Epidermal melanocyte (primary cell): ENCODE measurements around the gene XPO6.

Source experiments
- DNase-seq: peaks from one replicate; pipeline ENCODE4 v3.0.0; 2011; ENCODE audit warnings: low spot score; ENCODE audit not compliant: insufficient read length

XPO6 gene

DNA sequence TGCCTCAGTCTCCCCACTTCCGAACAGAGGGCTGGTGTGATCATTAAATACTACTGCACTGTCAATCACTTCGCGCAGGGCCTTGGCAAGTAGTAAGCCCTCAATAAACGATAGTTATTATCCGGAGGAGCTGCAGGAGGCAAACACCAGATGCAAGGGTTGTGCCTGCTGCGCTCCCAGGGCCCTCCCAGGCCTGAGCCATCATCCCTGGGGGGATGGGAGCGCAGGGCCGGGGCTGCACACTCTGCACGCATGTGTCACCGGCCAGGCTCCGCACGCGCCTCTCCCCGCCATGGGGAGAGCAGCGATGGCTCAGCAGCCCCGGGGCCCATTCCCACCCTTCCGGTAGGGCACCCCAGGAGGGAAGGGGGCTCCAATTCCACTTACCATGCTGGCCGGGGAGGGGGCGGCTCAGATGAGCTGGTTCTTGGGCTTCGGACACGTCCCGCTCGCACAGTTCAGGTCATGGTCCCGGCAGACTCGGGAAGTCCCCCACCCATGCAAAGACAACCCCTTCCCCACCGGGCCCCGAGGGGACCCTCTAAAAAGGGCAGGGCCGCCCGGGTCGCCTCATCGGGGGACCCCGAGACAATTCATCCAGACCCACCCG lies 681 bp downstream of the XPO6 start:
- peak; percentile 29 for DNase-seq

DNA sequence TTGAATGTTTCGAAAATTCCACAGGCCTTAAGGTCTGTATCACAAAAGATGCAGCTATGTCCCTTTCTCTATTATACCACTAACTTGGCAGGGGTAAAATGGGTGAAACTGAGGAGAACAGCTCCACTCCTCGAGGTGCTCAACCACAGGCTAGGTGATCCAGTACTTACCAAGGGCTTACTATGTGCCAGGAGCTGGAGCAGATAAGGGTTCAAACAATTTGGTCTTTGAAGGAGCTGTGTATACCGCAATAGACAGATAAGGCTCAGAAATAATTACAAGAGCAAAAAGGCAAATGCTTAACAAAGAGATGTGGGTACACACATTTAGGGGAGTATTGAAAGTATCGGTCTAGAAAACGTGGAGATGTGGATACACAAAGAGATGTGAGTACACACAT lies 1.5 kb downstream of the XPO6 start:
- no peak for DNase-seq

DNA sequence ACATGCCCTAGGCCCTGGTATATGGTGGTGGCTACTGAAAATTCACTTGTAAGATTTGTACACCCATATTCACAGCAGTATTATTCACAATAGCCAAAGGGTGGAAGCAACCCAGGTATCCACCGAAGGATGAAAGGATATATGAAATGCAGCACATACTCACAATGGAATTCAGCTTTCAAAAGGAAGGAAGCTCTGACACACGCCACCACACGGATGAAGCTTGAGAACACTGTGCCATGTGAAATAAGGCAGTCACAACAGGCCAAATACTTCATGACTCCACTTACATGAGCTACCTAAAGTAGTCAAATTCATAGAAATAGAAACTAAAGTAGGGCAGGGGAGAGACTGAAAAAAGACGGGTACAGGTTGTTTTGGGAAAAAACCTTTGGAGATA lies 2.9 kb downstream of the XPO6 start:
- DNase-seq: no peak

DNA sequence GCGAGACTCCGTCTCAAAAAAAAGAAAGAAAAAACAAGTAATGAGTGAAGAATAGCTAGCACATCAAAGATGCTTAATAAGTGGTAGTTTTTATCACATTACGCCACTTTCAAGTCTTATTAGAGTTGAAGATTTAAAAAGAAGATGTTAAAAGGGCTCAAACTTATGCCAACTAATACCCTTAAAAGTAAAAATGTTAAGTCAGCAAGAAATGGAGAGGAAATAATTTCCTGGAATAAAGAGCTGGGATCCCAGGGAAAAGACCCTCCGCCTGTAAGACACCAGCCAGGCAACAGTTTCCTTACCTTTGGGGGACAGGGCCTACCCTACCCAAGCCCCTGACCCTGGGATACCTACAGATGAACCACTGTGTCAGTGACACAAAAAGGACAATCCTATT lies 3.6 kb downstream of the XPO6 start:
- no peak for DNase-seq

DNA sequence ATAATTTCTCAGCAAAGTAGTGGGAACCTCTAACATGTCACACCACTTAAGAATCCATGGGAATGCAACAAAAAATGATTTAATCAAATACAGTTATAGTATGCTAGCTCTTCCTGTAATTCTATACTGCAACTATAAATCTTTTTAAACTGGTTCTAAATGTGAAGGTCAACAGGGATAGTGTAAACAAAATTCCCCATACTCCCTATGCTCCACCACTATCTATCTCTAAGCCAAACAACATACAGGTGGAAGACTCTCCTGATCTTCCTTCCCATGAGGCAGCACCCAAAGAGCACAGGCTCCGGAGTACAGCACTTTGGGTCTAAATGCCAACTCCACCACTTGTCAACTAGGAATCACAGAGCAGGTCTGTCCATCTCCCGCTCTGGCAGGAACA lies 4.4 kb downstream of the XPO6 start:
- no peak for DNase-seq

DNA sequence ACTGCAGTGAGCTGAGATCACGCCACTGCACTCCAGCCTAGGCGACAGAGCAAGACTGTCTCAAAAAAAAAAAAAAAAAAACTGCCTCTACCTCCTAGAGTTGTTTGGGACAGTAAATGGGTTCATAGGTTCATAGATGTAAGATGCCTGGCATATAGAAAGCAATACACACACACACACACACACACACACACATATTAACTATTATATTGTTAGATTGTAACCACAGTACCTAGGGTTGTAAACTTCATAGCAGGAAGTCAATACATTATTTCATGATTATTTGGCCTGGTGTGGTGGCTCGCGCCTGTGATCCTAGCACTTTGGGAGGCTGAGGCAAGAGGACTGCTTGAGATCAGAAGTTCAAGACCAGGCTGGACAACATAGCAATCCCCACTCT lies 5.8 kb downstream of the XPO6 start:
- no peak for DNase-seq

DNA sequence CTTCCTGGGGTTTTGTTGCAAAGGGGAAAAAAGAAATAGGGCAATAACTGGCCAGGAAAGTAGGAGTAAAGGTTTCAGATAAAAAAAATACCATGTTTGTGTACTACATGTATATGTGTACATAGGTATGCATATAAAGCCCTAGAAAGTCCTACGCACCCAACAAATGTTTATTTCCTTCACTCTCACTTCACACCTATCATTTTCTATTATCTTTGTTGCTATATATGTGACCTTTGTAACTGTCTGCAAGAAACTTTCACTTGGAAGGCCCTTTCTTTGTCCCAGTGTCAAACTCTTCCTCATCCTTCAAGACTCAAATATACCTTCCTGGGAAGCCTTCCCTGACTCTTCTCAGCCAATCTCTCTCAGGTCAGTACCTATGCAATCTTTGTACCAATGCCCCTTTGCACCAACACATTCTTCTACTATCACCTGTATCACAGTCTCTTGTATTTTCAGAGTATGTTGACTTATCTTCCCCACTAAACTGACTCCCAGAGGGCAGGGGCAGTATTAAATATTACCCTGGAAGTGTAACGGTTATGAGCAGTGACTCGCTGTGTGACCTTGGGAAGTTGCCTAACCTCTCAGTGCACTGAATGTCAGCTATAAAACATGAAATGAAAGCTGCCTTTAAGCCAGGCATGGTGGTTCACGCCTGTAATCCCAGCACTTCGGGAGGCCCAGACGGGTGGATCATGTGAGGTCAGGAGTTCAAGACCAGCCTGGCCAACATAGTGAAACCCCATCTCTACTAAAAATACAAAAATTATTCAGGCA lies 6.5 kb downstream of the XPO6 start:
- no peak for DNase-seq

DNA sequence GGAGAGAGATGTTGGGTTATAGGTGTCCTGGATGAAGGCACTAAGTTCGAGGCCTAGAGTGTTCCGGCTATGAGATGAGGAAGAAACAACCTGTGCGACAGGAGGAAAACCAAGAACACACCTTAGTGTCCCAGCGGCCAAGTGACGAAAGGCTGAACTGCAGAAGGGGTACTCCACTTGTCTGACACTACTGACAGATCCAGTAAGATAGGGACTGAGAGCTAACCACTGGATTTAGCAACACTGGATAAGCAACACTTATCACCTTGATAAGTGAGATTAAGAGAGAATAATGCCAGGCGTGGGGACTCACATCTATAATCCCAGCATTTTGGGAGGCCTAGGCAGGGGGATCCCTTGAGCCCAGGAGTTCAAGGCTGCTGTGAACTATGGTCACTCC lies 7.1 kb downstream of the XPO6 start:
- DNase-seq: no peak

DNA sequence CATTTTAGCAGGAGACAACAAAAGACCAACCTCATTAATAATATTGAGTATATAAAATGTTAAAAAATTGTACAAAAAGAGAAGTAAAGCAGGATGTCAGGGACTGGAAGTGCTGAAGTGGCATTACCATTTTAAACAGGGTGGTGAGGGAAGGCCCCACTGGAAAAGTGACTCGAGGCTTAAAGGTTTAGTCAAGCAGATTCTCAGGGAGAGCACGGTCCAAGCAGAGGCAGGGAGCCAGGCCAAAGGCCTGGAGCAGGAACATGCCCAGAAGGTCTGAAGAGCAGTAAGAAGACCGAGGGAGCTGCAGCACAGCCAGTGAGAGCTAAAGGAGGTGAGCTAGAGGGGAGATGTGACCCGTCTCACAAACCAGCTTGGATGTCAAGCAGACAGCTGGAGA lies 7.6 kb downstream of the XPO6 start:
- DNase-seq: no peak

DNA sequence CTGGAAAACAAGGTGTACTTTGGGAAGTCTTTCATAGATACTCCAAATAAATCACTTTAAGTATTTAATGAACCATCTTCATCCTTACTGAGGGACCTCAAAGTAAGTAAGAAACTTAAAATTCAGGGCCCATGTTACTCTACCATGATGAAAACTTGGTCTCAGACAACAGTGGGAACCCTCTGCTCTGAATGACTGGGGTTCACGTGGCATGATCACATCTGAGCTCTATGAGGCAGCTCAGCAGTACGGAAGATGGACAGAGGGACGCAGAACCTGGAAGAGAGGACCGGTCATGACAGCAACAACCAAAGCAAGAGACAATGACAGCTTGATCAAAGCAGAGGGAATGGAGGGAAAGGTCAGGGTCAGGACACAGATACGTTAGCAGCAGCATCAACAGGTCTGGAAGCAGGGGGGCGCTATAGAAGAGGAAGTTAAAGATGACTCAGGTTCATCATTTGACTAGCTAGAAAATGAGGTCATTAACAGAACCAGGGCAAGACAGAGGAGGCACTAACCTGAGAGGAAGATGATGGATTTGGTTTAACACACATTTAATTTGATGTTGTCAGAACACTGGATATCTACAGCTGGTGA lies 9.5 kb downstream of the XPO6 start:
- no peak for DNase-seq

DNA sequence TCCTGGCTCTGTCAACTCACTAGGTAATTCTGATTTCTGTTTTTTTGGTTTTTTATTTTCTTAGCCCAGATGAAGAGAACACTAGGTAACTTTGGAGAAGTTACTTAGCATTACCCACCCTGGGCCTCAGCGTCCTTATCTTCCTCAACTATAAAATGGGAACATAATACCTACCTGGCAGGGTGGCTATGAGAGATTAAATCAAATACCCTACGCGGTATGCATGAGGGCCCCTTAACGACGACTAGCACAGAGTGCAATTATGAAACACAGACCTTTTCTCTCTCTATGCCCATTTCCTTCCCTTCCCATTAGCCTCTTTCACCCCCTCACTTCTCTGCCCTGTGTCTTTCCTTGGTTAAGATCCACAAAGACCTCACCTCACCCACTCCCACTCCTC lies 11.1 kb downstream of the XPO6 start:
- no peak for DNase-seq

DNA sequence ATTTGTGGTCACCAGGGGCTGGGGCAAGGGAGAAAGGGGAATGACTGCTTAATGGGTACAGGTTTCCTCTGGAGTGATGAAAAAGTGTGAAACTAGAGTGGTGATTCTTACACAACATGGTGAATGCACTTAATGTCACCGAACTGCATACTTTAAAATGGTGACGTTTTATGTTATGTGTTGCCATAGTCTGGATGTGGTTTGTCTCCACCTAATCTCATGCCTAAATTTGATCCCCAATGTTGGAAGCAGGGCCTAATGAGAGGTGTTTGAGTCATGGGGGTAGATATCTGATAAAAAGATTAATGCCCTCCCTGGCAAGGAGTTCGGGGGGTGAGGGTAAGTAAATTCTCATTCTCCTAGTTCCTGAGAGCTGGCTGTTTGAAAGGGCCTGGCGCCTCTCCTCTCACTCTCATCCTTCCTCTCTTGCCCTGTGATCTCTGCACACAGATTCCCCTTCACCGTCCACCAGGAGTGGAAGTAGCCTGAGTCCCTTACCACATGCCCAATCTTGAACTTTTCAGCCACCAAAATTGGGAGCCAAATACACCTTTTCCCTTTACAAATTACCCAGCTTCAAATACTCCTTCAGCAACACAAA lies 15.3 kb downstream of the XPO6 start:
- DNase-seq: no peak

DNA sequence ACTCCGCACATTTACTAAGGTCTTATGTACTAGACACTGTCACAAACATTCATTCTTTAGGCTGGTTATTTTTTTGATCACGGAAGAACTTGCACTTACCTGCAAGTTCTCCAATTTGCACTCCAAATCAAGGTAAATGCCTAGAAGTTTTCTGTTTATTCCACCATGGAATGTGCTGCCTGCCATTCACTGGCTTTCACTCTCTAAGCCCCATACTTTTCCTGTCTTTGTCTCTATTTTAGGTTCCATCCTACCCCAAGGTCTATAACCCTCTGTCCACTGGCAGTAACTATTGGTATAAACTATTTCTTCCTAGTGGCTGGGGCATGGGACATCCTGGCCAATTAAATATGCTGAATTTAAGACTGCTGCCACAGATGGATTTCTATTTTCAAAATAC lies 15.9 kb downstream of the XPO6 start:
- DNase-seq: no peak

DNA sequence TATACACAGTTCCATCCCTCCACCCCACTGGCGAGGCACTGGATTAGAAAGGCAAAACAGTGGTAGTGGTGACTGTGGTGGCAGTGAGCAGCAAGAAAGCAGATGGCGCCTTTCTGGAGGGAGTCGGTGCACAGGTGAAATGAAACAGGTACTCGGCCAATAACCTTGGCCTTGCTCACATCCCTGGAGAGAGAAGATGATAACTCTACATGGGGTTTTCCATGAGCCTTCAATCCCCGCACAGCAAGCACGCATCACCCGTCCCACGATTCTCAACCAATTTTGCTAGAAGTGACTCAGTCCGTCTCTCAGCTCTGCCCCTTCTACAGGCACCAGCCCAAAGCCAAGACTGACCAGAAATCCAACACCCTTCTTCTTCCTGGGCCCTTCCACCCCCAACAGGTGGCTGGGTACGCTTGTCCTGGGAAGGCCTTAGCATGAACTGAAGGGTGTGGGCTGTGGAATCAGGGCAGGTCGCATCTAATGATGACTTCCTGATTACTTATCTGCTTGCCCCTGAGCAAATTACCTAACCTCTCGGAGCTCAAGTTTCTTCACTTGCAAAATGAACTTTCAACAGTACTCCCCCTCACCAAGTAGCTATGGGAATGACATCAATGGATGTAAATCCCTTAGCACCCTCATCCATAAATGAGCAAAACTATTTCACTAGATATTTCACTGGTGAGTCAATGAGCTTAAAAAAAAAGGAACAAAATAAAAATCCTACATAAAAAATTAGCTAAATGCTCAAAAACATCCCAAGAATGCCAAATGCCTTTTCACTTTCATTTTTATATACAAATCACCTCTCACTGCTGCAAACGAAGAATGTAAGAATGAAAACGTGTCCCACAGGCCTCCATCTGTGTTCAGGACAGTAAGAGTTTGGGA lies 18.0 kb downstream of the XPO6 start:
- peak; percentile 23 for DNase-seq

DNA sequence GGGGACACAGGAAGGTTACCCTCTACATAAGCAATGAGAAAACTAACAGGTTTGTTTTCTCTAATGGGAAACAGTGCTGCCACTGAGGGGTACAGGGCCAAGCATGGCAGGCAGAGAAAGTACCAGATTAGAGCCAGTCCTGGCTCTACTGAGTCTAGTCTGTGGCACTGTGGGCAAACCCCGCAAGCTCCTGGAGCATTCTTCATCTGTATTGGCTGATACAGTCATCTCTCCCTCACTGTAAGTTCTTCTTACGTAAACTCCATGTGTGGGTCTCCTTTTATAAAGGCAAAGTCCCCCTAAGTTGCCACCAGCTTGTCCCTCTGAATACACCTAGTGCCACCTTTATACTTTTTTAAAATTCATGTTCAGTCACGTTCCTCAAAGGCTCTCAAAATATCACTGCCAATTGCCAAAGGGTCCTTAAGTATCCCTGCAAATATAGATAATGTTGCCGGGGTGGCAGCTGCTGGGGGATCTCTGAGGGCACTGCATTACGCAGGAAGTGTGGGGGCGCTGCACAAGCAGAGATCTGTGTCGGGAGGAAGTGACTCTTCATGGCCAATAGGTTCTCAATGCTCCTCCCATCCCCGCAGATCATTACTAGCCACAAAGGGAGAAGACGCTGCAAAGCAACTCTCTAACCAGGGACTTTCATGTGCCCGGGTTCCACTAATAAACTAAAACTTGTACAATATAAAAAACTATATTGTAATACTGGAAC lies 18.8 kb downstream of the XPO6 start:
- no peak for DNase-seq

DNA sequence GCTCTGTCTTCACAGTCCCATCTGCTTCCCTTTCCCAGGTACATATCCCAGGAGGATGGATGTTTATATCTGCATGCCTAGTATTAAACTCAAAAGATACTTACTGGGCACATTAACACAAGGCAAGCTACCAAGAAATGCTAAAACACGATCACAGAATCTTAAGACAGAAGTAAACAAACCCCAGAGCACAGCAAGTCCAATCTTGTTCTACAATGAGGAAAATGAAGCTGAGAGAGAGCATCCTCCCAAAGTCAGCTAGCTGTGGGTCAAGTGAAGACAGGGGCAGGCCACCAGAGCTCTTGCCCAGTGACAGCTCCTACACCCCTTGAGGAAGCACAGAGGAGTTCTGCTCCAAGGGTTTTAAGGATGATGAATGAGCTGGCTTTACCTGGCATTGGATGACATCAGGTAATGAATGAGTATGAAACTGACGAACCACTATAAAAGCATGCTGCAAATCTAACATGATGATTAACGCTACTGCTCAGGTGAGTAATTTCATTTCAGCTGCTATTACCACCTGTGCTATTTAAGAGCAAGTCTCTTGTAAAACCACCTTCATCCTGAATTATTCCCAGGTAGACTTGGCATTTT lies 20.3 kb downstream of the XPO6 start:
- DNase-seq: no peak

DNA sequence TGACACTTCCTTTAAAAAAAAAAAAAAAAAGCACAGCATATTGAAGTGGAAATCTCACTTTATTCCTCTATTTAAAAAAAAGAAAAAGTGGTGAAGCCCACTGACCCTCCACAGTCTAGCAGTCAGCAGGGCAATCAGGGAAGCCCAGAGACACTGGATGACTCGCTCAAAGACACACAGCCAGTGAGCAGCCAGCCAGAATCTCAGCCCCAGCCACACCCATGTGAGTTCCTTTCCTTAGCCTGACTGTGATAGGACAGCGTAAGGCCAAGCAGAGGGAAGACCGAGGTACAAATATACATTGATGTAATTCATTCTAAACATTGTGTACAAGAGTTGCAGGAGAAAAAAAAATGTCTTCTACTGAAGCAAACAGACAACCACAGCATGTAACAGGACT lies 22.5 kb downstream of the XPO6 start:
- no peak for DNase-seq

DNA sequence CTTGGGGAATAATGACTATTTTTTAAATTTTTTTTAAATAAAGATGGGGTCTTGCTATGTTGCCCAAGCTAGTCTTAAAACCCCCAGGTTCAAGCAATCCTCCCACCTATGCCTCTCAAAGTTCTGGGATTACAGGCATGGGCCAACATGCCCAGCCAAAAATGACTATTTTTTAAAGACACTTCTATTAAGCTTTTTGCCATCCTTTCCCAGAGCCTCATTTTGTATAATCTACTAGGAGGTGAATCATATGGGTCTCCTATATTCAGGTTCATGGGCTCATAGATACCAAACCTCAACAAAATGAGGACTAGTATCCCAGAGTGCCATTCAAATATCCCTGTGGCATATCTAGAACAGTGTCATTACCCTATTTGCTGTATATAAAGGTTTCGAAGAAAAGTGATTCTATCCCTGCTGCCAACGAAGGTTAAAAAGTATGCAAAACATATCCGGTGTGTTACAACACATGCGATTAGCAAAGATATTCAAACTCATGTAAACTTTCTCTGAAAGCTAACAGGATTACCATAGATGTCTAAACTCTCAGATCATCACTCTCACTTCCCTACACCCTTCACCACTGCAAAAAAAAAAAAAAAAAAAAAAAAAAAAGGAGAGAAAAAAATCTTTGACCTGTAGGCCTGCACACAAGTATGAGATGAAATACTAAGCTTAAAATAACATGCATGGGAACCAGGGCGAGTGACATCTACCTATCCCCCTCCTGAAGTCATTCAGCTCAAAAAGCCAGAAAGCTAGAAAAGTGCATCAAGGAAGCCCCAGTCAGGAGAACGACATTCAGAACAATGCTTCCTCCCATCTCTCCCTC lies 23.5 kb downstream of the XPO6 start:
- DNase-seq: no peak

DNA sequence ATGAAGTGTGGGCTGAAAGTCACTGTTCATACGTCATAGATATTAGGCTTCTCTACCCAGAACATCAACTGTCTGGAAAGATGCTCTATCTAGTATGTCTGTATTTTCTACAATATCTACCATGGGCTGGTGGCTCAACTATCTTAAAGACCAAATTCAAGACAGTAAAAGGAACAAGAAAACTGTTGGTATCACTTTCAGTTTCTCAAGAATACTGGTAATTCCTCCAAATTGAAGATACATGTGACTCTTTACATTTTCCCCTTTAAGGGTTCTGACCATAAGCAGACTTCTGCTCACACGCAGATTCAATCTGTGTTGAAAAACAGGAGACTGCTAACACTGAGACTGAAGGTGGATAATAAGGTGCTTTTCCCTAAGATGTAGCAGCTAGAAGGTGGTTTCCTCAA lies 24.2 kb downstream of the XPO6 start:
- no peak for DNase-seq

DNA sequence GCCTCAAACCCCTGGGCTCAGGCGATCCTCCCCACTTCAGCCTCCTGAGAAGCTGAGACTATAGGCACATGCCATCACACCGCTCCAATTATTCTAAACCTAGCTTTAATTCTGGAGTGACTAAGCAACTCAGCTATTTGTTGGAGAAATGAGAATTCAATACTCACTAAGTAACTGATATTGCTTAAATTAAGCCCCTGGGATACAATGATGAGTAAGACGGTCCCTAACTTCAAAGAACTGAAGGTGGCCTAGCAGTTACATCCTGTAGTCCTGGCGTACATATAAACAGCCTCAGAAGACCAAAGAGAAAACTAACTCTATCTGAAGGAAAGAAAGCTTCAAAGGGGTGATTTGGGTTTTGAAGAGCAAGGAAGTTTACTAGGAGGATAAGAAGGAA lies 25.0 kb downstream of the XPO6 start:
- DNase-seq: no peak
